ENCODE measurements around the gene WDR45B.

The WDR45B gene

DNA sequence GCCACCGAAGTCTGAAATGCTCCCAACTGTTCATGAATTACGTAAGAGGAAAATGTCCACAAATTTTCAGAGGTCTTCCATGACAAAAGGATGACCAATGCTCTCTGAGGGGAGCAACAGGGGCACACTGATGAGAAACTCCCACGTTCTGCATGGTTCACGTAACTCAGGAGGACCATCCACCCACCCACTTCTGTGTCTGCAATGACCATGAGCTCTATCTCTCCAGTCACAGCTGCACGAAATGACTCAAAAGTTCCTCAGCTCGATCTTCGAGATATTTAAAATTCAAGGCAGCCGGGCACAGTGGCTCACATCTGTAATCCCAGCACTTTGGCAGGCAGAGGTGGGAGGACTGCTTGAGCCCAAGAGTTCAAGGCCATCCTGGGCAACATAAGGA lies 15.8 kb downstream of the WDR45B start:
- no peak for DNase-seq

DNA sequence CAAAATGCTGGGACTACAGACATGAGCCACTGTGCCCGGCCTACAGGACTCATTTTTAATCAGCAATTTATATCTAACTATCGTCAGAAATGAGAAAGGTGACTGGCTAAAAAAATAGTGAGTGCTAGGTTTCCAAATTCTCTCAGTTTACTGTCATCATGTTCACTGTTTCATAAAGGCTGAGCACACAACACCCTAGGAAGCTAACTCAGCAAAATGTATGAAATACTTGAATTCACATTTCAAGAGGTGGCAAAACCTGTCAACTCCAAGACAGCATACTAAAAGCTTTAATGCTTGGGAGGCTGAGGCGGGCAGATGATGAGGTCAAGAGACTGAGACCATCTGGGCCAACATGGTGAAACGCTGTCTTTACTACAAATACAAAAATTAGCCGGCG lies 16.7 kb downstream of the WDR45B start:
- DNase-seq, result no peak

DNA sequence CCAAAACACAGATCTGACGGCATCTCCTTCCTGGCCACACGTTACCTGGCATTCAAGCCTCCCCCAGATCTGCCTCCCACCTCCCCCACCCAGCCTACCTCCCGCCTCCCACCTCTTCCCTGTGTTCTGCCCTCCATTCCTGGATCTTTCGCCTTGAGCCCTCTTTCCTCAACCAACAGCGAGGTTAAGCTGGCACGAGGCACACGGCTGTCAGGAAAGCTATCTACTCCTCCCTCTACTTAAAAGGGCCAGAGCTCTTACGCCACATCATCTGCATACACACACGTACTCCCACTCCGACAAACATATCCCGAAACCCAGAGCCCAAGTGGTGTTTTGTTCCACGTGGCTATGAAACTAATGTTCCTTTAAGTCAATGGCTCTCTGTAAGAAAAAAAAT lies 18.0 kb downstream of the WDR45B start:
- DNase-seq, result no peak

DNA sequence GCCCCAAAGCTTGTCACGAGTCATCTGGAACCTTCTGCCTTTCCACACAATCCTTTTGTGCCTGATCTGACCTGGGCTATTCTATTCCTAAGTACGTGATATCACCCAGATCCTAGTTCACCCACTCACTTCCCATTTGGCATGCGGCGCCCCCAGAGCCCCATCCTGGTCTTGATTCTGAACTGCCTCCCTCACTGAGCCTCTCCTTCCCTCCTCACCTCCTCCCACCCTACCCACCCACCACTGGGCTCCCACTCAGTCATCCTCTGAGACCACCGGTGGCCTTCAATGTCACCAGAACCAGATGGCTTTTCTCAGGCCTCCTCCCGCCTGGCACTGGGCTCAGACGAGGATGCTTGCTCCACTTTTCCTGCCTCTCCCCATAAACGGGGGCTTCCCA lies 18.5 kb downstream of the WDR45B start:
- DNase-seq, result no peak

DNA sequence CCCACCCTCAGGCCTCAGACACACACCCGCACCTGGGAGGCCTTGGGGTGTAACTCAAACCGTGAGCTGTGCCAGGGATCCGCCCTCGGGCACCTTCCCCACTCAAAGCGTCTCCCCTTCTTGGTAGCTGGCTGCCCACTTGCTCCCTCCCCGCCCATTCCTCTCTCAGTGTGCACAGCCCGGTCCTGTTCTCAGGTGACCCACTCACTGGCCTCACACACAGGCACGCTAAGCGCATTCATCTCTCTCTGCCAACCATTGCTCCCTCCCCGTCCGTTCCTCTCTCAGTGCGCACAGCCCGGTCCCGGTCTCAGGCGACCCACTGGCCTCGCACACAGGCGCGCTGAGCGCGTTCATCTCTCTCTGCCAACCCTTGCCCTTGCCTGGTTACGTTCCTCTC lies 20.8 kb downstream of the WDR45B start:
- no peak for DNase-seq

DNA sequence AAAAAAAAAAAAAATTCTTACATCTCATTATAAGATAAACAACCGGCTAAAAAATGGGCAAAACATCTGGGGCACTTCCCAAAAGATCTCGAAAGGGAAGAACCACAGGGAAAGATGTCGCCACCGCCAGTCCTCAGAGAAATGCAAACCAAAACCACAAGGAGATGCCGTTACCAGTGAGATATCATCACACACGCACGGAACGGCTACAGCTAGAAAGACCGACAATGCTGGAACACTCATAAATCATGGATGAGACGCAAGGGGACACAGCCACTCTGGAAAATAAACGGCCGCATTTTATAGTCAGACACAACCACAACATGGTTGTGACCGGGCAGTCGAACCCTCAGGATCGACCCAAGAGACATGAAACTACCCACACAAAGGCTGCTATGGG lies 24.5 kb downstream of the WDR45B start:
- no peak for DNase-seq

DNA sequence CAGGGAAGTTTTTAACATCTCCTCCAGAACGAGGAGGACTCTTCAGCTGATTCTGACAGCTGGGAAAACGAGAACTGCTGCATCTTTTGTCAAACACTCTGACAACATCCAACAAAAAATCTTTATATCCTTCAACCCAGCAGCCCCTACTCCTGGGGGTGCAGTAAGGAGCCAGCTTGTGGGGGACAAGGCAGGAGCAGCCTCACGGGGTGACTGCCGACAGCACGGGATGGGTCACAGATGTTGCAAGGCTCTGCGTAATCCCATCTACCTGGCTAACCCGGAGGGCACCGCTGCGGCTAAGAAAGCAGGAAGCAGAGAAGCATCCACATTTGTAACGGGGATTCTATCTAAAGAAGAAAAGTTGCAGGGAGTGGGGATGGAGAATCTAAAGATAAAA lies 28.6 kb downstream of the WDR45B start:
- DNase-seq, result no peak

DNA sequence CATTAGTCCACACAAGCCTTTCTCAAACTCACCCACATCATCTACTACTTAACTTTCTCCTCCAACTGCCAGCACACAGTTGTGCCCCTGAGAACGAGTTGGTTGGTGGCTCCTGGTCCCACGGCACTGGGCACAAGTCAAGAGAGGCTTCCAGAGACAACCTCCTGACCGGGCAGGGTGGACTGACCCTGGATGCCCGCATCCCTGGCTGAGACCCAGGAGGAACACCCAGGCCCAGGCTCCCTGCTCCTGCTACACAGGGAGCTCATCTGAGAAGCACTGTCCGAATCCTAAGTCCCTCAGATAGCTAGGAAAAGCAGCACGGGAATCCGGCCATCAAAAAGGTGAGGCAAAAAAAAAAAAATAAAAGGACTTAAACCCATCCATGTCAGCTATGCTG lies 29.0 kb downstream of the WDR45B start:
- no peak for DNase-seq

DNA sequence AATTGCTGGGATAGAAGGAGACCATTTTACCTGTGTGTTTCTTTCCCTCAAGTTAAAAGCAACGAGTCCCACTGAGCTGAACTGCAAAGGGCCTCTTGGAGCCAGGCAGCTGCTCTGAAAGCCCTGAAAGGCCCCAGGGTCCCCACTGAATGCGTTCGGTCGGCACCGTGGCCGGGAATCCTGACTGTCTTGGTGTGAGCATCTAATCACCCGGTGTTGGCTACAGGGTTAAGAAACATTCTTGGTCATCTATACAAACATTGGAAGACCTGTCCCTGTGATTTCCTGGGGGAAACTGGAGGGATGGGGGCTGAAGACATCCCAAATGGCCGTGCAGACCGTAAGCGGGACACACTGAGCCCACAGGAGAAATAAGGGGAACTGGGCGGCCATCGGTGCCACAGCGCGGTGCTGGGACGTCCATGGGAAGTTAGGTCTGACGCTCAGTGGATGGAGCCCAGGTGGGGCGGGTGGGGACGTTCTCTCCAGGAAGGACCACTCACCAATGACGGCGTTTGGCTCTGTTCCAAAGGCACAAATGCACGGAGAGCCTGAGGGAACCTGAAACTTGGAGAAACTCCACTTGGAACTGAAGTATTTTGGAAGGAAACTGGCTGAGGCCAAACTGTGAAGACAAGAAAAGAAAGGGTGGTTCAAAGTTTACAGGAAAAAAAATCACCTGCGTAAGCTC lies 32.1 kb downstream of the WDR45B start:
- no peak for DNase-seq

DNA sequence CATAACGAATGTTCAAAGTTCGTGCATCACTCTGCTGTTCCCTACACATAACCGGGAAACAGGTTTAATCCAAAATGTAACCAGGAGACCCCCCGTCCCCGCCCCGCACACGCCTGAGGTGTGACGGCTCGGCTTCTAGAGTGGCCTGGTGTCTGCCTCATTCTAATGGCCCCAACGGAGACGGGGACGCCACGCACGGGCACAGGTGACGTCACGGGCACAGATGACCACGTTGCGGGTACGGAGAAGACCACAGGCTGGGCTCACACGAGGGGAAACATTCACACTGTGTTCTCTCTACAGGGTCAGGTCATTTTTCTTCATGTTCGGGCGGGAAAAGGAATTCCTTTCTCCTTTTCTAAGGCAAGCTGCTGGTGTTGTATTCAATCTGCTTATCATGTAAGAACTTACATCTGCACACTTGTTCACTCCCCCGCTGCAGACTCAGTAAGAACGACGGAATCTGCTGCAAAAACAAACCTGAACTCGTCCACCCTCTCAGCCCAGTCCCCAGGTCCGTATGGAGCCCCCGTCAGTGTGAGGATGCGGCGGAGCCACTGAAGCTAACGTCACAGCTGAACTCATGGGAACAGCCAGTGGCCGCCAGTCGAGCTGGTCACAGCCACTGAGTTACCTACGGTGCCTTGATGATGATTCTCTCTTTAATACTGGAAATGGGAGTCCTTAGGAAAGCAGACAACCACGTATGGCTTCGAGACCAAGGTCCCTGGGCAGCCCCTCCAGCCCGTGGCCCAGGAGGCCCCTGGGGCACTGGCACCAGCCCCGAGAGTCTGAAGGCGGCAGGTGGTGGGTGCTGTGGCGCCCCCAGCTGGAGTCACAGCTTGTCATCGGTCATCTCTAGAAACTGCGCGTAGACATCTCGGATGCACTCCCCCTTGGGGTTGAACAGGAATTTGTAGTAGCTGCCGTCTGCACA lies 32.9 kb downstream of the WDR45B start:
- DNase-seq, result no peak

DNA sequence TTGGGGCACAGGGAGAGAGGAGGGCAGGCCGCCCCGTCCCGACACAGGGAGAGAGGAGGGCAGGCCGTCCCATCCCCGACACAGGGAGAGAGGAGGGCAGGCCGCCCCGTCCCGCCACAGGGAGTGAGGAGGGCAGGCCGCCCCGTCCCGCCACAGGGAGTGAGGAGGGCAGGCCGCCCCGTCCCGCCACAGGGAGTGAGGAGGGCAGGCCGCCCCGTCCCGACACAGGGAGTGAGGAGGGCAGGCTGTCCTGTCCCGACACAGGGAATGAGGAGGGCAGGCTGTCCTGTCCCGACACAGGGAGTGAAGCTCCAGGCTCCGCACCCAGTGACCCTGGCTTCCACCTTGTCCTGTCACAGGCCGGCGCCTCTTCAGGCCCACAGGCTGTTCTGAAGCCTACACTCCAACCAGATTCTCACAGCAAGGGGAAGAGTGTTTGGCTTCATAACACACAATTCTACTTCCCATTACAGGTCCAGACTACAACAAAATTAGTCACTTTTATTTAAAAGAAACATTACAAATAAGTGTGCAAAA lies 34.1 kb downstream of the WDR45B start:
- DNase-seq, result no peak

DNA sequence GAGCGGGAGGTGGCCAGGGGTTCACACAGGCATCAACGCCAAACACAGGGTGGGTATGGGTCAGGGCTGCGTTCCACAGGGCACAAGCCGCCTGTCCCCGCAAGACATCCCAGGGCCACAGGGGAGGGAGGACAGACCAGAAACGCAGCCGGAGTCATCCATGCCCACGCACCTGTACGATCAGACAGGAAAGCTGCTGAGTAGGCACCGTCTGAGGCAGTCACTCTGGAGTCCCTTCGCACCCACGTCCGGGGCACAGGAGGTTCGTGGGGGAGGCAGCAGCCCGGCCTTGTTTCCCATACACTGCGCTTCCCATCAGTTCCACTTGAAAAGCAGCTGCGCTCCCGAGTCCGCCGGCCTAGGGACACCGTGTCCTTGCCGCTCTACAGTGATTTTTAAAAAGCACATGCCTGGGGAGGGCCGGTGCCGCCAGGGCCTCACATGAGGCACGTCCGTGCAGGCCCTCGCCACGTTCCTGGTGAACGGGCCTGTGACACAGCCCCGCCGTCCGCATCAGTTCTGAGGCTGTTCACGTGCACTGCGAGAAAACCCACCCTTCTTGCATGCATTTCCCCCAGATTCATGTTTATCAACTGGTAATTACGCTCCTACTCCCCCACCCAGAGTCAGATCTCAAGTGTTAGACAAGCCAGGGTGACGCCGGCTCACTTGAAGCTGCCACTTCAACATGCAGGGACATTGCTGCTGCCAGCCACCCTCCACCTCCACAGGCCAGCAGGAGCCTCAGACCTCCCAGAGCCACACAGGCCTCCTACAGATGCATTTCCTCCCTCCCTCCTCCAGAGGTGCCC lies 34.8 kb downstream of the WDR45B start:
- DNase-seq, result peak in 3 of 56 donors; percentile 24 to 35 (median 29)

DNA sequence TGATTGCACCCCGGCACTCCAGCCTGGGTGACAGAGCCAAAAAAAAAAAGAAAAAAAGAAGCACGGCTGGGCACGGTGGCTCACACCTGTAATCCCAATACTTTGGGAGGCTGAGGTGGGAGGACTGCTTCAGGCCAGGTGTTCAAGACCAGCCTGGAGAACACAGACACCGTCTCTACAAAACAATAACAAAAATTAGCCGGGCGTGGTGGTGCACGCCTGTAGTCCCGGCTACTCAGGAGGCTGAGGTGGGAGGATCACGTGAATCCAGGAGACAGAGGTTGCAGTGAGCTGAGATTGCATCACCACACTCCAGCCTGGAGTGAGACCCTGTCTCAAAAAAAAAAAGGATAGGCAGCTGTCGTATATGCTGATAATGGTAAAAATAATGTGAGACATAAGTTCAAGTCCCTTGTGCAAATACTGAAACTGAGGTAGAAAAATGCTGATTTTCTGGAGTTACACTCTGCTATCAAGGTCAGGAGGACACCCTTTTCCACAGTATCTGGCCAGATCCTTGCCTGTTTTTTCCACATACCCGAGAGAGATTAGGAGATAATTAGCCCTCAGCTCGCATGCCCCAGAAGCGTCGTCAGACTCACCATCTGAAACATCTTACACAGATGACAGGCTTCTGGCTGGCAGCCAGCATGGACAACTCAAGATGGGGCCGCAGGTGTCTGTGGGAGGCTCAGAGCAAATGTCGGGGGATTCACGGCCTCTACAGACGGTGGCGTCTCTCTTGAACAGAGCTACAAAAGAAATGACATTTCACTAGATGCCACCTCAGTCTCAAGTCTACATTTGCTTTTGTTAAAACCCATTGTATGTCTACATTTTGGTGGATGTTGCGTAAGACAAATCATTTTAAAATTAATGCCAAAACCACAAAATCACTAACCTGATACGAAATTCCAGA lies 36.8 kb downstream of the WDR45B start:
- no peak for DNase-seq

DNA sequence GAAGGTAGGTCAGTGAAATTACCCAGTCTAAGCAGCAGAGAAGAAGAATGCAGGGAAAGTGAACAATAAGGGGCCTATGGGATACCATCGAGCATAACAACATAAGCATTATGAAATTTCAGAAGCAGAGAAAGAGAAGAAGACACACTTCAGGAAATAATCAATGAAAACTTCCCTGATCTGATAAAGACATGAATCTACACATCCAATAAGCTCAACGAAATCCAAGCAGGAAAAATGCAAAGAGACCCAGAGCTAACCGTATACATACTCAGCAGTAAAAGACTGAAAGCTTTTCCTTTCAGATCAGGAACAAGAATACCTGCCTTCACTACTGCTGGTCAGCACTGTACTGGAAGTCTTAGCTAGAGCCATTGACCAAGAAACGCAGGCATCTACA lies 38.6 kb downstream of the WDR45B start:
- DNase-seq, result no peak

DNA sequence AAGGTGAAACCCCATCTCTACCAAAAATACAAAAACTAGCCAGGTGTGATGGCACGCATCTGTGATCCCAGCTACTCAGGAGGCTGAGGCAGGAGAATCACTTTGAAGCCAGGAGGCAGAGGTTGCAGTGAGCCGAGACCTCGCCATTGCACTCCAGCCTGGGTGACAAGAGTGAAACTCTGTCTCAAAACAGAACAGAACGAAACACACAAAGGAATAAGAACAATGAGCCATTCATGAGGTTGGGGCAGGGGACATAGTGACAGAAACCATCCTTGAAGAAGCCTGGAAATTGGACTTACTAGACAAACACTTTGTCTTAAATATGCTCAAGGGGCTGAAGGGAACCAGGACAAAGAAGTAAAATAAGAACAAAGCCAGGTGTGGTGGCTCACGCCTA lies 39.4 kb downstream of the WDR45B start:
- DNase-seq, result no peak

DNA sequence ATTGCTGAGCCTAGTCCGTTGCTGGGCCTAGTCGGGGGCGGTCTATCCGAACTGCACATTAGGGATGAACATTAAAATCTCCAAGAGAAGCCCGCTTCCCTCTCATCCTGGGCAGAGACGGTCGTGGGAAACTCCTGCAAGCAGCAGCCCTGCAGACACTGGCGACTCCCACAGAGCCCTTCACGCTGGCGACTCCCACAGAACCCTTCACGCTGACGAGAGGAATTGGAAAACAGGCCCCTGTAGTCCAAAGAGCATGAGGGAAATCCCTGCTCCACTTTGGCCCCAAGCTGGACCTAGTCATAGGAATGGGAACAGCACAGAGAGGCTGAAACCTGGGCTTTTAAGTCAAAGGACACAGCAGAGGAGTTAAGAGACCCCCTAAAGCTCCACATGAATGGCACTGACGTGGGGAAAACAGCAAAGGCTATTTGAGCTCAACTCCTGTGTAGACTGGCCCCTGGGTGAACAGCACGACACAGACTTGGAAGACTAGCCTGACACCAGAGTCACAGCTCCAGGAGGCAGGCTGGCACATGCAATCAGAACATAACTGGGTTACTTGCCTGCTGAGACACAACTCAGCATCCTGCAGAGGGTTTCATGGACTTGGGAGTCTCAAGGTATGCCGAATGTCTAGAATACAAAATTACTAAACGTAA lies 42.2 kb downstream of the WDR45B start:
- DNase-seq, result no peak

DNA sequence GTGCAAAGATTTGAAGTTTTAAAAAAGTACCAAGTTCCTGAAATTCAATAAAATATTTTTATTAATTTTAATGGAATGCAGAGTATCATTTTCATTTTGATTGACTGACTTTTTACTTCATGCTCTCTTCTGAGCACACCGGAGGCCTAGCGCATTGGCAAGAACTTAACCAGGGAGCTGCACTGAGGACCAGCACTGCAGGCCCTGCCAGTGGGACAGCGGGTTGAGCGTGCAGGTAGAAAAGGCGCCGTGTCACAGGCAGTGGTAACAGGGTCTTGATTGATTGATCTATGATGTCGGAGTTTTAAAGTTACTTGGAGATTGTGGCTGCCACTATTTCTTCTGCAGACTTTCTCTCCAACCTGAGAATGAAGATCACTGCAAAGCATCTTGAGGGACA lies 43.7 kb downstream of the WDR45B start:
- DNase-seq, result no peak

DNA sequence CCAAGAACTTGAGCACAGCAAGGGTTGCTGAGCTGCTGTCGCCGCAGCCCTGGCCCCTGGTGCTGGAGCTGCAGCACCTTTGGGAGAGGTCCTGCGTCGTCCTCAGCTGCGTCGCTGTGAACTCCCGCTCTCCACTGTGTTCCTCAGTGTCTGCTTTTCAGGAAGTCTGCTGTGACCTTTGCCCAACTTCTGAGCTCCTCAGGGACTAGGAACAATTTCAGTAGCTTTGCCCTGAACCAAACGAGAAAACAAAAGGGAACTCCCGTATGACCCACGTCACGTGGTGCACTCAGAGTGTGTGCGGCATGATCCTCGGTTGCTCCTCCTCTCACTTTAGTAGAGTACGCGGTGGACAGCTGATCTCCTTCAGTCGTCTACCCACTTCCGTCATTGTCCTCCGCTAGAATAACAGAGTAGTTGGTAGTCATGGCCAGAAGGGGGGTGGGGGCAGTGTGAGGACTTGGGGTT lies 44.2 kb downstream of the WDR45B start:
- DNase-seq, result peak in 40 of 56 donors; percentile 11 to 74 (median 46)

DNA sequence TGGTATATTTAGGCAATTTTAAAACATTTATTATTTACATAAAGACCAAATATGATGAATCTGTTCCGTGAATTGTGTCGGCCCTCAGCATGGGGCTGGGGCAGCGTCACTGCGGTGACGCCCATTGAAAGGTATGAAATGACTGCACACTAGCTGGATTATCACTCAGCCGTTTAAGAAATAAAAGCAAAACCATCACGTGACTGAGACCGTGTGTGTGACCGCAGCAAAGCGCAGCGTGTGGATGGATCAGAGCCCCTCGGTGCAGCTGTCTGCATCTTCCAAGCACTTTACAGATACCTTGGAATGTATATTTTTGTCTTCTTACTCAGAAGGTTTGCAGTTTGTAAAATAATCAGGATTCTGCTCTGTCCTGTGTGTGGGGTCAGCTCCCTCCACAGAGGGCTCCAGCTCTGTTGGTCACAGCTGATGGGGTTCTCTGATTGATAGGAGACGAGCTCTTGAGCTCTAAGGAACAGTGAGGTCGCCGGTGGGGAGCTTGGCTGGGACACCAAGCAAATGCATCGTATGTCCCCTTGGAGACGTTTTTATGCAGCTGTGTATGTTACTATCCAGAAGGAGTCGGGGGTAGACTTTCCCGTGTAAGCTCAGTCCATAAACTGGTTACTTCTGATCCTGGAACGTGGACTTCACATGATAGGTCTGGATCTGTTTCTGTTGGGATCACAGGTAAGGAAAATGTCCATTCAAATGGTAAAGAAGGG lies 45.1 kb downstream of the WDR45B start:
- no peak for DNase-seq

All from nucleus accumbens (tissue), 56 donors.